GOT3 (cell line): ENCODE data around the gene MRFAP1L1.

Experiments used
- DNase-seq: peaks from one replicate; lab custom pipeline; 2025; ENCODE audit warnings: mixed read lengths; lab: John Stamatoyannopoulos, UW

MRFAP1L1 gene

GRCh38 chr4:6716018-6716911 is 6.6 kb upstream of the MRFAP1L1 start, which contains the start of gene BLOC1S4:
BLOC1S4 (plus strand) TSS chr4:6716174; CDS start chr4:6716210, 36 bp downstream.
- peak; percentile 53 for DNase-seq

- no peak for DNase-seq
These were observed 6.0 kb upstream of the MRFAP1L1 start for GRCh38 chr4:6715704-6716017.

- DNase-seq, result no peak
These were observed 5.3 kb upstream of the MRFAP1L1 start for GRCh38 chr4:6714954-6715353.

GRCh38 chr4:6710996-6711395 is 1.3 kb upstream of the MRFAP1L1 start:
- DNase-seq, result no peak

- no peak for DNase-seq
These were observed 617 bp upstream of the MRFAP1L1 start for GRCh38 chr4:6710282-6710681.

GRCh38 chr4:6706173-6706572 is 3.5 kb downstream of the MRFAP1L1 start:
- DNase-seq, result no peak

- no peak for DNase-seq
These were observed 4.0 kb downstream of the MRFAP1L1 start for GRCh38 chr4:6705646-6706045.

- no peak for DNase-seq
These were observed 5.9 kb downstream of the MRFAP1L1 start for GRCh38 chr4:6703786-6704185.

GRCh38 chr4:6702761-6703160 is 6.9 kb downstream of the MRFAP1L1 start:
- no peak for DNase-seq

GRCh38 chr4:6701371-6701770 is 8.3 kb downstream of the MRFAP1L1 start:
- no peak for DNase-seq

- no peak for DNase-seq
These were observed 9.8 kb downstream of the MRFAP1L1 start for GRCh38 chr4:6699903-6700302.

- no peak for DNase-seq
These were observed 10.3 kb downstream of the MRFAP1L1 start for GRCh38 chr4:6699388-6699787.

GRCh38 chr4:6697131-6697530 is 12.5 kb downstream of the MRFAP1L1 start:
- DNase-seq, result no peak

GRCh38 chr4:6696611-6697010 is 13.1 kb downstream of the MRFAP1L1 start:
- no peak for DNase-seq

GRCh38 chr4:6695660-6696610 is 13.7 kb downstream of the MRFAP1L1 start:
- DNase-seq, result no peak

- DNase-seq, result no peak
These were observed 15.3 kb downstream of the MRFAP1L1 start for GRCh38 chr4:6694177-6694901.

GRCh38 chr4:6693231-6694176 is 16.2 kb downstream of the MRFAP1L1 start, which contains the start of gene S100P:
S100P (plus strand) TSS chr4:6693878; CDS start chr4:6693933, 55 bp downstream.
- DNase-seq, result no peak

GRCh38 chr4:6692806-6693205 is 16.9 kb downstream of the MRFAP1L1 start:
- no peak for DNase-seq

- DNase-seq, result no peak
These were observed 17.3 kb downstream of the MRFAP1L1 start for GRCh38 chr4:6692379-6692778.

- DNase-seq, result no peak
These were observed 20.1 kb downstream of the MRFAP1L1 start for GRCh38 chr4:6689506-6689960.
